ENCODE results near the gene ADGRV1. TPM values are rescaled to one million over a fixed set of nuclear protein-coding genes. Genes with fewer than 3 reads are reported as not detected.
"Not testable (repeated sequence)": the region's sequence is repeated elsewhere in the genome, so short reads cannot be mapped to it uniquely, and the experiment has no call there.

The ADGRV1 gene
- total RNA-seq, 4 donors from 2014 or later, result 2.5 to 7.5 (median 4.5) TPM

GRCh38 chr5:90786756-90787155 lies 228.2 kb downstream of the ADGRV1 start:
- H3K36me3 ChIP-seq, result no peaks in the 10 kb centered on the region
- H3K4me3 ChIP-seq, result no peak overlapping the region
- H3K27me3 ChIP-seq, result no peaks in the 10 kb centered on the region
- DNase-seq (ENCODE audit: low spot score in 2 of 2), result no peak
- H3K27ac ChIP-seq, result no peak overlapping the region
- TF ChIP-seq EP300 (IDR thresholded peaks at IDR 0.05), result no peak
- TF ChIP-seq POLR2A (IDR thresholded peaks at IDR 0.05), result no peak
- TF ChIP-seq POLR2AphosphoS5 (IDR thresholded peaks at IDR 0.05), result no peak
- TF ChIP-seq CTCF (IDR thresholded peaks at IDR 0.05), result no peak
- WGBS, result 63% methylated on average over 4 of the region's 4 CpGs
- no peaks in the 10 kb centered on the region for H3K4me1 ChIP-seq
- H3K9me3 ChIP-seq, result no peaks in the 10 kb centered on the region

GRCh38 chr5:90792725-90793124 lies 234.1 kb downstream of the ADGRV1 start:
- 67% methylated on average over 3 of the region's 3 CpGs for WGBS
- H3K27ac ChIP-seq, result no peak overlapping the region
- peaks cover 5% of the 10 kb centered on the region for H3K9me3 ChIP-seq
- DNase-seq (ENCODE audit: low spot score in 2 of 2), result no peak
- H3K4me3 ChIP-seq, result no peak overlapping the region
- no peaks in the 10 kb centered on the region for H3K4me1 ChIP-seq
- no peaks in the 10 kb centered on the region for H3K36me3 ChIP-seq
- no peak for TF ChIP-seq POLR2AphosphoS5 (IDR thresholded peaks at IDR 0.05)
- TF ChIP-seq POLR2A (IDR thresholded peaks at IDR 0.05), result no peak
- no peak for TF ChIP-seq CTCF (IDR thresholded peaks at IDR 0.05)
- no peak for TF ChIP-seq EP300 (IDR thresholded peaks at IDR 0.05)
- no peaks in the 10 kb centered on the region for H3K27me3 ChIP-seq

GRCh38 chr5:90793183-90793582 lies 234.6 kb downstream of the ADGRV1 start:
- no peak overlapping the region for H3K27ac ChIP-seq
- no peaks in the 10 kb centered on the region for H3K4me1 ChIP-seq
- H3K4me3 ChIP-seq, result no peak overlapping the region
- no peaks in the 10 kb centered on the region for H3K27me3 ChIP-seq
- WGBS, result 65% methylated on average over 2 of the region's 2 CpGs
- H3K9me3 ChIP-seq, result peaks cover 5% of the 10 kb centered on the region
- H3K36me3 ChIP-seq, result no peaks in the 10 kb centered on the region
- no peak for DNase-seq (ENCODE audit: low spot score in 2 of 2)
- TF ChIP-seq POLR2AphosphoS5 (IDR thresholded peaks at IDR 0.05) (no peak), EP300 (IDR thresholded peaks at IDR 0.05) (no peak), CTCF (IDR thresholded peaks at IDR 0.05) (no peak), POLR2A (IDR thresholded peaks at IDR 0.05) (no peak)

GRCh38 chr5:90796919-90797318 lies 238.3 kb downstream of the ADGRV1 start:
- H3K4me3 ChIP-seq; H3K36me3 ChIP-seq; H3K9me3 ChIP-seq; H3K27me3 ChIP-seq; DNase-seq (ENCODE audit: low spot score in 2 of 2); H3K4me1 ChIP-seq; H3K27ac ChIP-seq: not testable (repeated sequence)
- WGBS, result 100% methylated on average over 2 of the region's 2 CpGs

GRCh38 chr5:90800082-90800481 lies 241.5 kb downstream of the ADGRV1 start:
- 100% methylated on average over 1 of the region's 1 CpG for WGBS
- not testable (repeated sequence) for H3K9me3 ChIP-seq; H3K4me3 ChIP-seq; DNase-seq (ENCODE audit: low spot score in 2 of 2); H3K27ac ChIP-seq; H3K36me3 ChIP-seq; H3K4me1 ChIP-seq; H3K27me3 ChIP-seq

- H3K9me3 ChIP-seq; H3K36me3 ChIP-seq; H3K4me3 ChIP-seq; H3K27me3 ChIP-seq; H3K27ac ChIP-seq; H3K4me1 ChIP-seq; DNase-seq (ENCODE audit: low spot score in 2 of 2): not testable (repeated sequence)
- 88% methylated on average over 3 of the region's 3 CpGs for WGBS
Observed at GRCh38 chr5:90800515-90800914, 241.9 kb downstream of the ADGRV1 start.

- H3K36me3 ChIP-seq, result no peaks in the 10 kb centered on the region
- H3K27ac ChIP-seq, result no peak overlapping the region
- WGBS, result 36% methylated on average over 6 of the region's 6 CpGs
- H3K4me1 ChIP-seq, result no peaks in the 10 kb centered on the region
- no peaks in the 10 kb centered on the region for H3K9me3 ChIP-seq
- no peak overlapping the region for H3K4me3 ChIP-seq
- TF ChIP-seq EP300 (IDR thresholded peaks at IDR 0.05), result no peak
- TF ChIP-seq POLR2A (IDR thresholded peaks at IDR 0.05), result no peak
- TF ChIP-seq POLR2AphosphoS5 (IDR thresholded peaks at IDR 0.05), result no peak
- peak; percentile 6 to 71 for TF ChIP-seq CTCF (IDR thresholded peaks at IDR 0.05)
- DNase-seq (ENCODE audit: low spot score in 2 of 2), result no peak
- H3K27me3 ChIP-seq, result no peaks in the 10 kb centered on the region
Observed at GRCh38 chr5:90802474-90803317, 244.1 kb downstream of the ADGRV1 start.
